Measurements from ENCODE around the gene DR1.

The DR1 gene

GRCh38 chr1:93345633-93346420 lies at the start of gene DR1:
Gene DR1 (plus strand): TSS chr1:93345907. CDS start chr1:93346646, 739 bp downstream.
- DNase-seq (ENCODE audit: low read depth): peak; percentile 88

GRCh38 chr1:93296555-93297154 lies 49.1 kb upstream of the DR1 start:
- DNase-seq (ENCODE audit: low read depth): no peak

DNA sequence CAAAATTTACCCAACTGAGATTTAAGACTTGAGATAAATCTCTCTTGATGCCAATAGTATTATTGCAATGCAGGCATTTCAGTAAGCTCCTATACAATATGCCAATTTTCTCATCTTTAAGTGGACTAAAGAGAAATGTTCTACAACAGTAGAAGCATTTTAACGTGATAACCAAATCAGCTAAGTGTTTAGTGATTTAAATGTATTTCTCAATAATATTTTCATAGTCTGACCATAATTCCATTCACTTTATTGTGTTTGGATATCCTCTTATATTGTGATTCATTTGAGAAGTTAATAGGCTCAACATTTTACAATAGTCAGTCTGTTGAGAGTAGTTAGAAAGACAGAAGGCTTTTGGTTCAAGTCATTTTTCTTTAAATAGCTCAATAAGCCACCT lies 44.6 kb upstream of the DR1 start:
- no peak for DNase-seq (ENCODE audit: low read depth)

DNA sequence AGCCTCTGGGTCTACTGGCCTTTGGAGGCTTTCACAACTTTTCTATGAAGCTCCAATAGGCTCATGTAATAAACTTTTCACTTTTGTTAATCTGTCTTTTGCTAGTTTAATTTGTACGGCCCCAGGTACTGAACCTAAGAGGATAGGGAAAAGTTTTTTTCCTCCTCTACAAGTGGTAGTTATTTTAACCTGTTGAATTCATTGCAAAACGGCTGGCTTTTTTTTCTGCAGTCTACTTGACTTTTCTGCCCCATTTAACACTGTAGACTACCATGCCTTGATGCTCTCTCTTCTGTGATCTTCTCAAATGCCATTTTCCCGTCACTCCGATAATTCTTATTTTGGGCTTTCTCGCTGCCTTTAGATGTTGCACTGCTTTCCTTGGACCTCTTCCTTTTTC lies 43.6 kb upstream of the DR1 start:
- DNase-seq (ENCODE audit: low read depth): no peak

DNA sequence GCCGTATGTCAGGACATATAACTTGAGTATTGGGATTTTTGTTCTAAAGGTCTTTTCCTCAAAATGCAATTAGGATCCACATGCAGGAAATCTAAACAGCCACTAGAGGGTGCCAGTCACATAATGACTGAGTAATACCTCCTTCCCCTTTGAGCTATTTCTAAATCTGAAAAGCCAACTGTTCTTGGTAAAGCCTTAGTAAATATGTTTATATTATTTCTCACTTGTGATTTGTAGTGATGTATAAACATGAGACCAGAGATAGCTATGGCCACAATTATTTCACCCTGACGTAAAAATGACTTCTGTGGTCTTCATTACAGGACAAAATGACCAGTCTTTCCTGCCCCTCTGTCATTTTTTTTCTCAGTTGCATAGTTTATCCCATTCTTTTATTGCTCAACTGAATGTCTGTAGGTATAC lies 41.0 kb upstream of the DR1 start:
- peak; percentile 3 for DNase-seq (ENCODE audit: low read depth)

DNA sequence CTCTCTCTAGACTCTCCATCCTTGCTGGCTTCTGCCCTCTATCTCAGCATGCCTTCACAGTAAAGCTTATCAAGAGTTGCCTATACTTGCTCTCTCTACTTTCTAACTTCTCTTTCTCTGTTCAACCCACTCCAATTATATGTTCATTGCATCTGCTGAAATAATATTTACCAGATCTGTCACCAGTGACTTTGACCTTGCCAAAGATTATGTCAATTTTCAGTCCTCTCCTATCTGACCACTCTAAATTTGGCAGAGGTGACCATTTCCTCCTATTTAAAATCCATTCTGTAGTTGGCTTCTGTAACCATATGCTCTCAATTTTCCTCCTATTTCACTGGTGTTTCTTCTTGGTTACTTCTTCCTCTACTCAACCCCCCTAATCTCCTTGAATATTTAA lies 38.8 kb upstream of the DR1 start:
- DNase-seq (ENCODE audit: low read depth): no peak

DNA sequence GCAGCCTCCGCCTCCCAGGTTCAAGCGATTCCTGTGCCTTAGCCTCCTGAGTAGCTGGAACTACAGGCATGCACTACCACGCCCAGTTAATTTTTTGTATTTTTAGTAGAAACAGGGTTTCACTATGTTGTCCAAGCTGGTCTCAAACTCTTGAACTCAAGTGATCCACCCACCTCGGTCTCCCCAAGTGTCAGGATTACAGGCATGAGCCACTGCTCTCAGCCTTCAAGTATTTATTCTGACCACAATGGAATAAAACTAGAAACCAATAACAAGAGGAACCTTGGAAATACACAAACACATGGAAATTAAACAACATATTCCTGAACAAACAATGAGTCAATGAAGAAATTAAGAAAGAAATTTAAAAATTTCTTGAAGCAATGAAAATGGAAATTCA lies 32.7 kb upstream of the DR1 start:
- DNase-seq (ENCODE audit: low read depth): no peak

- no peak for DNase-seq (ENCODE audit: low read depth)
Measured at GRCh38 chr1:93317207-93317606, 28.5 kb upstream of the DR1 start.

DNA sequence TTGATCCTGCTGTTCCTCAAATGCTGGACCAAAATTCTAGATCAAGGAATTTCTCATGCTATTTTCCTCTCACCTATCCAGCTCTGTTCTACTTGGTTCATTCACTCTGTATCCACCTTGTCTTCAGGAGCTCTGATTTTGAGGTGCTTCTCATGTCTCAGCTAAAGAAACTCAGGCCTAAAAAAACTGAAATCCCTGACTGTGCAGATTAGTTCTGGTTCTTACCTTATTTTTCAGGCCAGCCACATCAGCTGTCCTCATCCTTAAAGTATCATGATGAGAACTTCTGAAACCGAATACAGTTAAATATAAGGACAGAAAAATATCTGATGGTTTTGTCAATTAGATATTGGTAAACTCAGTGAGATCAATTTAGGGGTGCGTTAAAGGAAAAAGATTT lies 27.8 kb upstream of the DR1 start:
- no peak for DNase-seq (ENCODE audit: low read depth)

GRCh38 chr1:93321720-93322119 lies 24.0 kb upstream of the DR1 start:
- DNase-seq (ENCODE audit: low read depth): no peak

- DNase-seq (ENCODE audit: low read depth): no peak
Measured at GRCh38 chr1:93322349-93322748, 23.4 kb upstream of the DR1 start.

GRCh38 chr1:93323185-93323820 lies 22.4 kb upstream of the DR1 start:
- DNase-seq (ENCODE audit: low read depth): no peak

DNA sequence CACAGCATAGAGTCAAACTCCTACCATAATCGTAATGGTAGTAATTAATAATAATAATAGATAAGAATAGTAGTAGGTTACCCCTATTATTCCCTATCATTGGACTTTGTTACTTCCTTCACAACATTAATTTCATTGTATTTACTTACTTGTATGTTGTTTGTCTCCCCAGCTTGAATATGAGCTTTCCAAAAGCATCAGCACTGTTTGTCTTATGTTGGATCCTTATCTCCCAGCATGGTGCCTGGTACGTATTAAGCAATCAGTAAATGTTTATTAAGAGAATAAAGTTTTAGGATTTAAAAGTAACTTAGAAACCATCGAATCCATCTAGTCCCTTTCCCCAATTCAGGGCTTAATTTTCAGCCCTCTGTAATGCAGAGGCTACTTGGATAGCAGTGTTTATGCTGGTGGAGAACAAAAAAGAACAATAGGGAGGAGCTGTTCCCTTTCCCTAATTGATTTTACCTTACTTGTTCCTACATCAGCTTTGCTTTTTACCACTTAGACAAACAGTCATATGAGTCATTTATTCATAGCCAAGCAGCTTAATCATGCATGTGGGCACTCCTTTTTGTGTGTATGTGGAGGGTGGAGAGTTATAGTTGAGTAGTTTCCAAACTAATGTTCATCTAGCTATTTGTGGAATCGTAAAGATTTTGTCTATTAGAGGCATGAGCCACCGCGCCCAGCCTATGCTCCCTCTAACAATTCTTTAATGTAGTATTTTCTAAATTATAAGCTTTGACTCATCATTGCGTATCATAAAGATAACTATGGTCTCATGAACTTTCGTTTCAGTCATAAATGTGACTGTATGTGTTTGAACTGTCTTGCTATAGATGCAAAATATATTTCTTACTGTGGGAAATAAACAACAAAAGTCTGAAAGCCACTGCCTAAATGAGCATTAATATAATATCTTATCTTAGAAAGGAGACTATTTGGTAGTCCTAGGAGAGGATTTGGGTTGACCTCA lies 20.9 kb upstream of the DR1 start:
- DNase-seq (ENCODE audit: low read depth): no peak

GRCh38 chr1:93328809-93329760 lies 16.6 kb upstream of the DR1 start:
- no peak for DNase-seq (ENCODE audit: low read depth)

DNA sequence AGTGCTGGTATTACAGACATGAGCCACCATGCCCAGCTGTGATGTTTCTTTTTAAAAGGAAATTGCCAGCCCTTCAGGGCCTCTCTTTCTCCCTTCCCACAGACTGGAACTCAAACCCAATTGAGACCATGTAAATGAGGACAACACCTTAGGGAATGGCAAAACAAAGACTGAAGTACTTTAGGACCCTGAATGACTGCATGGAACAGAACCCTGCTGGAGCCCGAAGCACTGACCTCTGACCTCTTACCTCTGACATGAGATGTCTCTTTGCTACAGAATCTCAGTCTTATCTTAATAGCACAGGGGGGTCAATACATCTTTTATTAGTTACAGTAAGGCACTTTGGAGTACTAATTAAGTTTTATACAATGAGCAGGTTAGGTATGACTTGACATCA lies 15.5 kb upstream of the DR1 start:
- no peak for DNase-seq (ENCODE audit: low read depth)

GRCh38 chr1:93330617-93331016 lies 15.1 kb upstream of the DR1 start:
- DNase-seq (ENCODE audit: low read depth): no peak

- DNase-seq (ENCODE audit: low read depth): no peak
Measured at GRCh38 chr1:93331412-93331811, 14.3 kb upstream of the DR1 start.

DNA sequence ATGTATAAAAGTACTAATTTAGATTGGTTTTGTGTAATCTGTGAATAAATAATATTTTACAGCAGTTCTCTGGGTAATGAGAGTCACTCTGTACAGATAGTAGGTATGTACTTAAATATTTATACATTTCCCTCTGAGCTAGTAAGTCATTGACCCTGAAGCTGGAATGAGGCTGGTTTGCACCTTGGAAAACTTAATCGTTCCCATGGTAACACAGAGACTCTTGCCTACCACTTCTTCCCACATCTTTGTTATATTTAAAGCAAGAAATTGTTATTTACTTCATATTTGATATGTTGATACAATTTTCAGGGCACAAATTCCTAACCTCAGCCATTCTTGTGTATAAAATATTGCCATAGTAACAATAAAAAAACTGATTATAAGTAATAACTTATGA lies 13.3 kb upstream of the DR1 start:
- DNase-seq (ENCODE audit: low read depth): no peak

DNA sequence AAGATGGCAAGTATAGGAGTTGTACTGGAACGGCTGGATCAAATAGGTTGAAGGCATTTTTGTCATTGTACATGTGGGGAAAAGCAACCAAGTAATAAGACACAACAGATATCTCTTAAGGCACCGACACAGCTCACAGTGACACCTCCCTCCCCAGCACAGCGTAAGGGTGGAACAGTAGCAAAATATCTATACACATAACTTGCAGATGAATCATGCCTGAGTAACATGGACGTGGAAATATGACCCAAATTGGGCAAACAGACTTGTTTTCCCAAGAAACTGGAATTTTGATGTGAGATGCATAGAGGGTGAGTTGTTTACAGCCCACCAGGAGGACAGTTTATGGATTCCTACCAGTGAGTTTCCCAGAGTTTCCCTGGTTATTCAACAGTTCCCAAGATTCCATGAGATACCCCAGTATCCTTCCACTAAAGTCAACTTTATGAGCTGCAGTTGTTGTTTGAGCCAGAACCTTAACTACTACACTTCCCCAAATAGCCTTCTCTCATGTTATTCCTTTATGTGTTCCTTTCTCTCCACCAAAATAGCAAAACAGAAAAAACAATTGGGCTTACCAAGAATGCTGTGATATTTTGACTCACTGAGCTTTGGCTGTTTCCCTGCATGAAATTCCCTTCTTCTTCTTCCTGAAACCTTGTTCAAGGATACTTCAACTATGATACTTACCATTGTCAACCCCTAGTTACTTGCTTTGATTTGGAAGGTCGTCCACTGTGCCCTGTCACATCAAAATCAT lies 7.1 kb upstream of the DR1 start:
- DNase-seq (ENCODE audit: low read depth): no peak

- DNase-seq (ENCODE audit: low read depth): no peak
Measured at GRCh38 chr1:93339171-93339697, 6.5 kb upstream of the DR1 start.
